HepG2 (cell line): ENCODE measurements around the gene A2ML1.

Source experiments
- CAMTA2 ChIP-seq: sonication (generic); formaldehyde crosslinking; IDR thresholded peaks from 2 replicates; pipeline ENCODE4 v1.4.0; 2020; ENCODE audit warnings: mild to moderate bottlenecking, missing genetic modification reagents, borderline replicate concordance
- CREB1 ChIP-seq, 2 experiments: fragments of 450-650 bp in 1 of 2; IDR thresholded peaks; 2 replicates each; pipeline ENCODE4 v1.6.1; 2016 to 2017; ENCODE audit warnings: control low read depth in 1 of 2, mild to moderate bottlenecking in 1 of 2, missing compliant biosample characterization in 1 of 2, missing genetic modification characterization in 1 of 2
- DNMT1 ChIP-seq: sonication (generic); formaldehyde crosslinking; IDR thresholded peaks from 2 replicates; pipeline ENCODE4 v1.5.1; 2020; ENCODE audit warnings: mild to moderate bottlenecking, missing genetic modification reagents
- ERF ChIP-seq: IDR thresholded peaks from 2 replicates; pipeline ENCODE4 v1.6.1; 2018; ENCODE audit warnings: missing biosample characterization, missing genetic modification reagents
- HDAC2 ChIP-seq: sonication (generic); formaldehyde crosslinking; IDR thresholded peaks from 2 replicates; pipeline ENCODE4 v1.4.0; 2020; ENCODE audit warnings: missing genetic modification reagents
- MTA3 ChIP-seq: sonication (generic); formaldehyde crosslinking; IDR thresholded peaks from 2 replicates; pipeline ENCODE4 v1.4.0; 2020; ENCODE audit warnings: missing genetic modification reagents
- NR3C1 ChIP-seq: sonication (generic); formaldehyde crosslinking; IDR thresholded peaks from 2 replicates; pipeline ENCODE4 v1.4.0; 2020; ENCODE audit warnings: missing genetic modification reagents
- POLR2A ChIP-seq, 2 experiments: IDR thresholded peaks; 2 replicates each; pipeline ENCODE4 v1.6.1; 2011; ENCODE audit warnings: low read depth in 2 of 2, low read length in 2 of 2, mild to moderate bottlenecking in 1 of 2, moderate library complexity in 1 of 2; ENCODE audit not compliant: insufficient read depth in 1 of 2
- SOX5 ChIP-seq: IDR thresholded peaks from 2 replicates; pipeline ENCODE4 v1.6.1; 2016; ENCODE audit warnings: borderline replicate concordance
- ZNF292 ChIP-seq: sonication (generic); formaldehyde crosslinking; IDR thresholded peaks from 2 replicates; pipeline ENCODE4 v1.8.1; 2022; ENCODE audit warnings: mild to moderate bottlenecking, low read depth, missing genetic modification reagents, borderline replicate concordance
- ZNF530 ChIP-seq: sonication (generic); formaldehyde crosslinking; IDR thresholded peaks from 2 replicates; pipeline ENCODE4 v1.5.0; 2020; ENCODE audit warnings: low read depth, mild to moderate bottlenecking, missing genetic modification reagents
- TF ChIP-seq, protein P1 (sequence below): sonication (generic); formaldehyde crosslinking; IDR thresholded peaks from 2 replicates; pipeline ENCODE4 v1.4.0; 2020; ENCODE audit warnings: missing genetic modification reagents
- TF ChIP-seq, protein P2 (sequence below): sonication (generic); formaldehyde crosslinking; IDR thresholded peaks from 2 replicates; pipeline ENCODE4 v1.5.0; 2020; ENCODE audit warnings: mild to moderate bottlenecking, missing genetic modification reagents, moderate library complexity
- TF ChIP-seq, protein P3 (sequence below): sonication (generic); formaldehyde crosslinking; IDR thresholded peaks from 2 replicates; pipeline ENCODE4 v1.4.0; 2020; ENCODE audit warnings: missing genetic modification reagents

DNA sequence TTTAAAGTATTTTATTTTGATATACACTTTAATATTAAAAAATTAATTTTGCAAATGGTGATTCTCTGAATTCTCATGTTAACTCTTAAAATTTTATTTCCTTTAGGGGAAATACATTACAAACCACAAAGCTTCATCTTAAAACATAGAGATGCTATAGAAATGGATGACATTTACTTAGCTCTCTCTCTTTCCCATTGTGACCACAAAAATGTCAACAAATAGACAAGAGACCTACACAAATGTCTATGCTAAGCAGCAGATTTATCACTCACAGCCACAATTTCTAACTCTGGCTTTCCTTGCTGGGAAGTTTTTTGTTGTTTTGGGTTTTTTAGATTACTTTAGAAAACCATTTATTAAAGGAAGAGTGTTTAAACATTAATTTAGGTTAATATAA lies 72.0 kb downstream of the A2ML1 start:
- no peak for TF ChIP-seq HDAC2
- TF ChIP-seq, protein P1, sequence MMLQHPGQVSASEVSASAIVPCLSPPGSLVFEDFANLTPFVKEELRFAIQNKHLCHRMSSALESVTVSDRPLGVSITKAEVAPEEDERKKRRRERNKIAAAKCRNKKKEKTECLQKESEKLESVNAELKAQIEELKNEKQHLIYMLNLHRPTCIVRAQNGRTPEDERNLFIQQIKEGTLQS (CRISPR knock-in tag) = no peak
- TF ChIP-seq ZNF530 = no peak
- no peak for TF ChIP-seq NR3C1 (CRISPR knock-in tag)
- TF ChIP-seq, protein P2, sequence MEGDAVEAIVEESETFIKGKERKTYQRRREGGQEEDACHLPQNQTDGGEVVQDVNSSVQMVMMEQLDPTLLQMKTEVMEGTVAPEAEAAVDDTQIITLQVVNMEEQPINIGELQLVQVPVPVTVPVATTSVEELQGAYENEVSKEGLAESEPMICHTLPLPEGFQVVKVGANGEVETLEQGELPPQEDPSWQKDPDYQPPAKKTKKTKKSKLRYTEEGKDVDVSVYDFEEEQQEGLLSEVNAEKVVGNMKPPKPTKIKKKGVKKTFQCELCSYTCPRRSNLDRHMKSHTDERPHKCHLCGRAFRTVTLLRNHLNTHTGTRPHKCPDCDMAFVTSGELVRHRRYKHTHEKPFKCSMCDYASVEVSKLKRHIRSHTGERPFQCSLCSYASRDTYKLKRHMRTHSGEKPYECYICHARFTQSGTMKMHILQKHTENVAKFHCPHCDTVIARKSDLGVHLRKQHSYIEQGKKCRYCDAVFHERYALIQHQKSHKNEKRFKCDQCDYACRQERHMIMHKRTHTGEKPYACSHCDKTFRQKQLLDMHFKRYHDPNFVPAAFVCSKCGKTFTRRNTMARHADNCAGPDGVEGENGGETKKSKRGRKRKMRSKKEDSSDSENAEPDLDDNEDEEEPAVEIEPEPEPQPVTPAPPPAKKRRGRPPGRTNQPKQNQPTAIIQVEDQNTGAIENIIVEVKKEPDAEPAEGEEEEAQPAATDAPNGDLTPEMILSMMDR (CRISPR knock-in tag) = no peak
- TF ChIP-seq ZNF292 (CRISPR knock-in tag) = no peak
- TF ChIP-seq ERF (CRISPR knock-in tag) = no peak
- TF ChIP-seq, protein P3, sequence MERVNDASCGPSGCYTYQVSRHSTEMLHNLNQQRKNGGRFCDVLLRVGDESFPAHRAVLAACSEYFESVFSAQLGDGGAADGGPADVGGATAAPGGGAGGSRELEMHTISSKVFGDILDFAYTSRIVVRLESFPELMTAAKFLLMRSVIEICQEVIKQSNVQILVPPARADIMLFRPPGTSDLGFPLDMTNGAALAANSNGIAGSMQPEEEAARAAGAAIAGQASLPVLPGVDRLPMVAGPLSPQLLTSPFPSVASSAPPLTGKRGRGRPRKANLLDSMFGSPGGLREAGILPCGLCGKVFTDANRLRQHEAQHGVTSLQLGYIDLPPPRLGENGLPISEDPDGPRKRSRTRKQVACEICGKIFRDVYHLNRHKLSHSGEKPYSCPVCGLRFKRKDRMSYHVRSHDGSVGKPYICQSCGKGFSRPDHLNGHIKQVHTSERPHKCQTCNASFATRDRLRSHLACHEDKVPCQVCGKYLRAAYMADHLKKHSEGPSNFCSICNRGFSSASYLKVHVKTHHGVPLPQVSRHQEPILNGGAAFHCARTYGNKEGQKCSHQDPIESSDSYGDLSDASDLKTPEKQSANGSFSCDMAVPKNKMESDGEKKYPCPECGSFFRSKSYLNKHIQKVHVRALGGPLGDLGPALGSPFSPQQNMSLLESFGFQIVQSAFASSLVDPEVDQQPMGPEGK (CRISPR knock-in tag) = no peak
- no peak for TF ChIP-seq CAMTA2 (CRISPR knock-in tag)
- TF ChIP-seq SOX5 (CRISPR knock-in tag) = no peak
- TF ChIP-seq CREB1 (IDR thresholded peaks at IDR 0.05) = no peak
- TF ChIP-seq CREB1 (CRISPR knock-in tag; IDR thresholded peaks at IDR 0.05) = no peak
- TF ChIP-seq POLR2A (IDR thresholded peaks at IDR 0.05; ENCODE audit: insufficient read depth in 1 of 2, low read depth in 2 of 2, low read length in 2 of 2) = no peak
- TF ChIP-seq DNMT1 (CRISPR knock-in tag) = no peak
- TF ChIP-seq MTA3 (CRISPR knock-in tag) = no peak
